ENCODE measurements around the gene RALGDS.

- TF ChIP-seq, protein P1, sequence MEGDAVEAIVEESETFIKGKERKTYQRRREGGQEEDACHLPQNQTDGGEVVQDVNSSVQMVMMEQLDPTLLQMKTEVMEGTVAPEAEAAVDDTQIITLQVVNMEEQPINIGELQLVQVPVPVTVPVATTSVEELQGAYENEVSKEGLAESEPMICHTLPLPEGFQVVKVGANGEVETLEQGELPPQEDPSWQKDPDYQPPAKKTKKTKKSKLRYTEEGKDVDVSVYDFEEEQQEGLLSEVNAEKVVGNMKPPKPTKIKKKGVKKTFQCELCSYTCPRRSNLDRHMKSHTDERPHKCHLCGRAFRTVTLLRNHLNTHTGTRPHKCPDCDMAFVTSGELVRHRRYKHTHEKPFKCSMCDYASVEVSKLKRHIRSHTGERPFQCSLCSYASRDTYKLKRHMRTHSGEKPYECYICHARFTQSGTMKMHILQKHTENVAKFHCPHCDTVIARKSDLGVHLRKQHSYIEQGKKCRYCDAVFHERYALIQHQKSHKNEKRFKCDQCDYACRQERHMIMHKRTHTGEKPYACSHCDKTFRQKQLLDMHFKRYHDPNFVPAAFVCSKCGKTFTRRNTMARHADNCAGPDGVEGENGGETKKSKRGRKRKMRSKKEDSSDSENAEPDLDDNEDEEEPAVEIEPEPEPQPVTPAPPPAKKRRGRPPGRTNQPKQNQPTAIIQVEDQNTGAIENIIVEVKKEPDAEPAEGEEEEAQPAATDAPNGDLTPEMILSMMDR (conservative IDR thresholded peaks at IDR 0.05; ENCODE audit: low read depth in 2 of 2): no peak
- TF ChIP-seq POLR2AphosphoS5 (IDR thresholded peaks at IDR 0.05; ENCODE audit: low read depth): no peak
- no peak for TF ChIP-seq EZH2phosphoT487 (IDR thresholded peaks at IDR 0.05; ENCODE audit: unreplicated experiment)
- no peak for TF ChIP-seq EZH2 (IDR thresholded peaks at IDR 0.05; ENCODE audit: low read depth, unreplicated experiment)
- TF ChIP-seq REST (IDR thresholded peaks at IDR 0.05; ENCODE audit: unreplicated experiment): no peak
- no peak for TF ChIP-seq CREB1 (CRISPR knock-in tag; IDR thresholded peaks at IDR 0.05; ENCODE audit: low read depth)
These were observed 57.4 kb downstream of the RALGDS start for GRCh38 chr9:133063500-133064231.
